H4 (cell line): ENCODE measurements around the gene SLC38A1. TPM values are rescaled to one million over a fixed set of nuclear protein-coding genes. Genes with fewer than 3 reads are reported as not detected.

ENCODE experiments used
- DNase-seq: peaks from one replicate; pipeline ENCODE4 v3.0.0-alpha.2; 2015; ENCODE audit warnings: low spot score
- total RNA-seq: library from RNA; depleted of rRNA; stranded (reverse); fragments of >200 nt; shearing (Covaris generic); gene quantifications from 2 replicates; pipeline ENCODE4 v1.2.3, GENCODE V29; 2014; rRNA removed

SLC38A1 gene
- total RNA-seq, 1 experiment from 2014 or later, result 111 TPM

DNA sequence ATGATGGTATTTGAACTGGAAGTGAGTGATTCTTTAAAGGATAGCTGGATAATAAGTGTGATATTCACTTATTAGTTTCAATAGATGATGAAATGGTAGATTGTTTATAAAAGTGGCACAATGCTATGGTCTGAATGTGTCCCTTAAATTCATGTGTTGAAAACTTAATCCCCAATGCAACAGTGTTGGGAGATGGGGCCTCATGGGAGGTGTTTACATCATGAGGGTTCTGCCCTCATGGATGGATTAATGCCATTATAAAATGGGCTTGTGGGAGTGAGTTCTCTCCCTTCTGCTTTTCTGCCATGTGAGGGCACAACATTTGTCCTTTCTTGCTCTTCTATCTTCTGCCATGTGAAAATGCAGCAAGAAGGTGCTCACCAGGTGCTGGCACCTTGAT, 134.0 kb downstream of the SLC38A1 start:
- no peak for DNase-seq

DNA sequence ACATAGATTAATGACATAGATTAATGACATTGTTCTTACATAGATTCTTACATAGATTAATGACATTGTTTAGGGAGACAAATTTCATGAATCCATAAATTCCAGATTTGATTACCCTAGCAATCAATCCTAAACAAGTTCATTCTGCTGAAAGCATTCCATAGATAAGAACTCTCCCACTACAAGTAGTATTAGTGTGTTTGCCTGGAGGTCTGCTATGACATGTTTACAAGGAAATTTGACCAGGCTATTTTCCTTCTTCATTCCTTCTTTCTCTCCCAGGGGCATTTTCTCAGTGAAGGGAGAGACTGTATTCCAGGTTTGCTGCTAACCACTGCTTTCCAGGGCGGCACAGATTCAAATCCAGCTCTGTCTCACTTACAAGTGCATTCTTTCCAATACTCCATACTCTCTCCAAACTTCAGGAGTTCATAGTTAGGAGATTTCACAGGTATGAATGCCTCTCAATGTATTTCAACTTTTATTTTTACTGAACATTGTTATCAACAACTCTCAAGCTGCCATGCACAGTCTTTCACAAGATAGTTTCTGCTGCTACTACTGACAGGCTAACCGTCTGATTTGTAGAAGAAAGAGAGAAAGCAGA, 134.5 kb downstream of the SLC38A1 start:
- DNase-seq, result no peak

DNA sequence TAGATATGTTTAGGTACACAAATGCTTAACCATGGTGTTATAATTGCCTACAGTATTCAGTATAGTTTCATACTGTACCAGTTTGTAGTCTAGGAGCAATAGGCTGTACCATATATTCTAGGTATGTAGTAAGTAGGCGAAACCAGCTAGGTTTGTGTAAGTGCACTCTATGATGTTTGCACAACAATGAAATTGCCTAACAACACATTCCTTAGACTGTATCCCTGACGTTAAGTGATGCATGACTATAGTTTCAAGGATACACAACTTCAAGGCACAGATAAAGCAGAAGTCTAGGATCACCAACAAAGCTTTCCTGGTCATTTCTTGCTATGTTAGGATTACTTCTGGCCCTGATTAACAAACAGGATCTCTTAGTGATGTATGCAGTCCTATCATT, 135.1 kb downstream of the SLC38A1 start:
- peak; percentile 14 for DNase-seq

Other genes with a start within 250 kb of the SLC38A1 start
- 203 and 263 TPM in 2 replicates for gene SLC38A2, start 103.7 kb upstream of the SLC38A1 start, total RNA-seq